MM.1S (cell line): Measurements from ENCODE around the gene HDGF.
"Not testable (repeated sequence)": the region's sequence is repeated elsewhere in the genome, so short reads cannot be mapped to it uniquely, and the experiment has no call there.

Experiments used
- DNase-seq: peaks from one replicate; pipeline ENCODE4 v3.0.0-alpha.2; 2015
- H2AFZ ChIP-seq: fragments of 300-600 bp; sonication (generic); 2 replicates; pipeline ENCODE4 v1.6.0; 2016; ENCODE audit warnings: antibody characterized with exemption, low read length
- H3F3A ChIP-seq: fragments of 300-600 bp; sonication (generic); 2 replicates; pipeline ENCODE4 v1.6.1; 2016; ENCODE audit warnings: mild to moderate bottlenecking, antibody characterized with exemption, low read length, moderate library complexity, mixed read lengths; ENCODE audit not compliant: insufficient read depth
- H3K27ac ChIP-seq: fragments of 300-600 bp; sonication (generic); 2 replicates; pipeline ENCODE4 v1.5.1; 2016; ENCODE audit warnings: mild to moderate bottlenecking, low read length
- H3K27me3 ChIP-seq: fragments of 300-600 bp; sonication (generic); replicated peaks from 2 replicates; pipeline ENCODE4 v1.6.0; 2016; ENCODE audit warnings: low read length; ENCODE audit not compliant: insufficient read depth
- H3K36me3 ChIP-seq: fragments of 300-600 bp; sonication (generic); replicated peaks from 2 replicates; pipeline ENCODE4 v1.6.1; 2016; ENCODE audit warnings: mild to moderate bottlenecking, low read length, mixed read lengths; ENCODE audit not compliant: insufficient read depth
- H3K4me1 ChIP-seq: fragments of 300-600 bp; sonication (generic); 2 replicates; pipeline ENCODE4 v1.6.1; 2016; ENCODE audit warnings: low read length, mixed read lengths
- H3K4me2 ChIP-seq: fragments of 300-600 bp; sonication (generic); 2 replicates; pipeline ENCODE4 v1.6.0; 2016; ENCODE audit warnings: low read depth, low read length
- H3K4me3 ChIP-seq: fragments of 300-600 bp; sonication (generic); 2 replicates; pipeline ENCODE4 v1.5.1; 2016; ENCODE audit warnings: low read length, mixed read lengths
- H3K79me2 ChIP-seq: fragments of 300-600 bp; sonication (generic); 2 replicates; pipeline ENCODE4 v1.6.1; 2016; ENCODE audit warnings: mixed run types, low read length, mixed read lengths
- H3K9ac ChIP-seq: fragments of 300-600 bp; sonication (generic); 2 replicates; pipeline ENCODE4 v1.6.1; 2016; ENCODE audit warnings: low read length, mixed read lengths
- H3K9me2 ChIP-seq: fragments of 300-600 bp; sonication (generic); replicated peaks from 2 replicates; pipeline ENCODE4 v1.6.1; 2016; ENCODE audit warnings: mild to moderate bottlenecking, low read length, mixed read lengths; ENCODE audit not compliant: insufficient read depth
- H3K9me3 ChIP-seq: fragments of 300-600 bp; sonication (generic); replicated peaks from 2 replicates; pipeline ENCODE4 v1.6.1; 2016; ENCODE audit warnings: mild to moderate bottlenecking, low read length, mixed read lengths; ENCODE audit not compliant: insufficient read depth
- H4K20me1 ChIP-seq: fragments of 300-600 bp; sonication (generic); 2 replicates; pipeline ENCODE4 v1.6.1; 2016; ENCODE audit warnings: mild to moderate bottlenecking, low read length, moderate library complexity, mixed read lengths; ENCODE audit not compliant: insufficient read depth
- CTCF ChIP-seq: fragments of 300-600 bp; sonication (generic); IDR thresholded peaks from 2 replicates; pipeline ENCODE4 v1.5.1; 2016; ENCODE audit warnings: antibody characterized with exemption, low read length, mixed read lengths
- EZH2 ChIP-seq: fragments of 300-600 bp; sonication (generic); optimal IDR thresholded peaks from 2 replicates; pipeline ENCODE3; 2017; ENCODE audit warnings: low read depth, mild to moderate bottlenecking, antibody characterized with exemption, low read length, mixed read lengths
- EZH2phosphoT487 ChIP-seq: fragments of 300-600 bp; sonication (generic); IDR thresholded peaks from 2 replicates; pipeline ENCODE4 v1.6.1; 2018; ENCODE audit warnings: antibody characterized with exemption, low read length

The HDGF gene

GRCh38 chr1:156765666-156766065, 14.2 kb upstream of the HDGF start:
- H3K27ac ChIP-seq, result no peak overlapping the region
- H3K79me2 ChIP-seq, result peaks cover 46% of the 10 kb centered on the region
- H3K9ac ChIP-seq, result no peak overlapping the region
- no peaks in the 10 kb centered on the region for H4K20me1 ChIP-seq
- TF ChIP-seq EZH2phosphoT487 (no peak), CTCF (no peak), EZH2 (no peak)
- H3K4me1 ChIP-seq, result peaks cover 14% of the 10 kb centered on the region
- H3K4me2 ChIP-seq, result peak overlapping the region; percentile 83
- DNase-seq, result no peak
- peak overlapping the region; percentile 83 for H2AFZ ChIP-seq
- 0 out of 2 replicates have a peak, but pooled peaks cover 3% of the 10 kb centered on the region for H3F3A ChIP-seq
- no peaks in the 10 kb centered on the region for H3K27me3 ChIP-seq
- peak overlapping the region; percentile 82 for H3K4me3 ChIP-seq
- H3K9me2 ChIP-seq, result no peaks in the 10 kb centered on the region
- H3K9me3 ChIP-seq, result no peaks in the 10 kb centered on the region
- no peaks in the 10 kb centered on the region; the same call in 1 of the 2 replicates for H3K36me3 ChIP-seq

GRCh38 chr1:156765136-156765535, 13.7 kb upstream of the HDGF start:
- not testable (repeated sequence) for H3K9me3 ChIP-seq, DNase-seq, H3K27ac ChIP-seq, H3K4me2 ChIP-seq, H3F3A ChIP-seq, H3K36me3 ChIP-seq, H3K9me2 ChIP-seq, H4K20me1 ChIP-seq, H3K9ac ChIP-seq, H2AFZ ChIP-seq, H3K4me3 ChIP-seq, H3K27me3 ChIP-seq
- H3K79me2 ChIP-seq, result peaks cover 40% of the 10 kb centered on the region
- peaks cover 14% of the 10 kb centered on the region for H3K4me1 ChIP-seq

- no peak overlapping the region for H3K27ac ChIP-seq
- H3K9me3 ChIP-seq, result no peaks in the 10 kb centered on the region
- H2AFZ ChIP-seq, result no peak overlapping the region
- no peak overlapping the region for H3K4me3 ChIP-seq
- H3K9me2 ChIP-seq, result no peaks in the 10 kb centered on the region
- no peak for DNase-seq
- H3K9ac ChIP-seq, result no peak overlapping the region
- peaks cover 2% of the 10 kb centered on the region; the same call in 1 of the 2 replicates for H3K79me2 ChIP-seq
- no peaks in the 10 kb centered on the region for H3F3A ChIP-seq
- no peaks in the 10 kb centered on the region for H3K27me3 ChIP-seq
- TF ChIP-seq EZH2phosphoT487 (no peak), CTCF (no peak), EZH2 (no peak)
- H3K36me3 ChIP-seq, result no peaks in the 10 kb centered on the region
- no peaks in the 10 kb centered on the region for H4K20me1 ChIP-seq
- H3K4me1 ChIP-seq, result peaks cover 2% of the 10 kb centered on the region; the same call in 1 of the 2 replicates
- no peak overlapping the region for H3K4me2 ChIP-seq
These were observed 9.3 kb upstream of the HDGF start for GRCh38 chr1:156760796-156761104.

- no peaks in the 10 kb centered on the region for H3K79me2 ChIP-seq
- no peaks in the 10 kb centered on the region for H3K27me3 ChIP-seq
- H3K36me3 ChIP-seq, result no peaks in the 10 kb centered on the region
- H4K20me1 ChIP-seq, result no peaks in the 10 kb centered on the region
- H3K9ac ChIP-seq, result no peak overlapping the region
- DNase-seq, result no peak
- H3F3A ChIP-seq, result no peaks in the 10 kb centered on the region
- no peaks in the 10 kb centered on the region for H3K9me3 ChIP-seq
- H2AFZ ChIP-seq, result no peak overlapping the region
- no peak overlapping the region for H3K27ac ChIP-seq
- H3K4me3 ChIP-seq, result no peak overlapping the region
- H3K4me1 ChIP-seq, result no peaks in the 10 kb centered on the region
- TF ChIP-seq CTCF (no peak), EZH2 (no peak), EZH2phosphoT487 (no peak)
- H3K9me2 ChIP-seq, result no peaks in the 10 kb centered on the region
- H3K4me2 ChIP-seq, result no peak overlapping the region
These were observed 8.8 kb upstream of the HDGF start for GRCh38 chr1:156760092-156760795.

- H4K20me1 ChIP-seq, H3K4me1 ChIP-seq: not testable (repeated sequence)
These were observed 6.2 kb upstream of the HDGF start for GRCh38 chr1:156757572-156758253.

More at GRCh38 chr1:156757572-156758253, 6.2 kb upstream of the HDGF start:
- not testable (repeated sequence) for H3K27ac ChIP-seq, H3F3A ChIP-seq, H3K79me2 ChIP-seq, H3K9me3 ChIP-seq, H3K36me3 ChIP-seq, H3K27me3 ChIP-seq, H3K4me2 ChIP-seq, DNase-seq, H3K9me2 ChIP-seq, H2AFZ ChIP-seq, H3K9ac ChIP-seq, H3K4me3 ChIP-seq
